ENCODE results near the gene CD3G.

CD3G gene

GRCh38 chr11:118328745-118329144 lies 15.4 kb upstream of the CD3G start:
- DNase-seq: no peak

- DNase-seq: no peak
Measured at GRCh38 chr11:118334745-118335144, 9.4 kb upstream of the CD3G start.

DNA sequence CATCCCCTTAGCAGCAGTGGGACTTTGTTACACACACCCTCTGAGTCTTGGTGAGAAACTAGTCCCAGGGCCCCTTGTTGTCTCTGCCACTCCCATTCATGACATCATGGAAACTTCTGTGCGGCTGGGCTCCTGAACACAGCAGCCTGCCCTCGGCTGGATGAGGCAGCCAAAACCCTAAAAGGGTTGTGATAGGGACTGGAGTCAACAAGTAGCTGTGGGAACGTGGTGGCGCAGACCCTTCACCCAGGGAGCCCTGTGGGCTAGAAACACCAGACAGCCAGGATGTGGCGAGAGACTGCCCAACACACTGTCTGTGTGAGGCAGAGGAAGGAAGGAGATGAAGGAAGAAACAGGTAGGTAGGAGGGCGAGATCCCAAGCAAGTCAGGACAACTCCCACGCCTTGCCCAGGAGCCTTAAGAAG lies 5.5 kb upstream of the CD3G start:
- no peak for DNase-seq

DNA sequence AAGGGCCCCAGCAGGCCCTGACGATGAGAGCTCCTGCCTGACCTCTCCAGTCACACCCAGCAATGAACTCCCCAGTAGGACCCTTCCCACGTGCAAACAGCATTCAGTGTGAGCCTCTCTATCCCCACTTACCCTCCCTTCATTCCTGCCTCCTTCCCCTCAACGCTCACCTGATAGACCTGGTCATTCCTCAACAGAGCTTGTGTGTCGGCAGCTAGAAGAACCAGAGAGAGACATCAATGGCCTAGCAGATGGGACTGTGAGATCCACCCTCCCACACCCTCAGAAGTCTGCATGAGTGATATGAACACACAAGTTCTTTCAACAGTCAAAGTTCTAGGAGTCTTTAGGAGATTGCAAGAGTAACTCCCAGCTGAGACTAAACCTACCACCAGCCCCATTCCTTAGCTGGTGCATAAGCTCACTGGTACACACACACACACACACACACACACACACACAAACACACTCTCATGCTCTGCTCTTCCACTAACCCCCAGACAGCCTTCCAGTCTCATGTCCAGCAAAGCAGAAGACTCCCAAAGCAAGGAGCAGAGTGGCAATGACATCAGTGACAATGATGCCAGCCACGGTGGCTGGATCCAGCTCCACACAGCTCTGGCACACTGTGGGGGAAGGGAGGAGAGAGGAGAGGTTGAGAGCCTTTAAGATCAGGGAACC lies 4.7 kb upstream of the CD3G start:
- DNase-seq: no peak

- DNase-seq: no peak
Measured at GRCh38 chr11:118340449-118340848, 3.7 kb upstream of the CD3G start.

DNA sequence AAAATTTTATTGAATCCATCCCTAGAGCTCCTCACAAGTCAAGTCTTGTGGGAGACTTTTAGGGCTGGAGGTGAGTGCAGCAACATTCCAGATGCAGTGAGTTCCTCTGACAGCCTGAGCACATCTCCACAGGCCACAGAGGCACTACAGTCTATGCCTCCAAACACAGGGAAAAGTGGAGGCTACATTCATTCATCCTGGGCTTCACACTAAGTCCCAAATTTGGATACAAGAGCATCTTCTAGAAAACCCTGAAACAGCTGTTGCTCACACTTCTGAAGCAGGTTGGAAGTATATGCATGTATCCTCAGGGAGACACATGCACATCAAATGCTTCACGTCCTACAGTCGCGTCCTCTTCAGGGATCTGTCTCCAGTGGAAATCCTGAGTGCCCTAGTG lies 2.9 kb upstream of the CD3G start:
- no peak for DNase-seq

DNA sequence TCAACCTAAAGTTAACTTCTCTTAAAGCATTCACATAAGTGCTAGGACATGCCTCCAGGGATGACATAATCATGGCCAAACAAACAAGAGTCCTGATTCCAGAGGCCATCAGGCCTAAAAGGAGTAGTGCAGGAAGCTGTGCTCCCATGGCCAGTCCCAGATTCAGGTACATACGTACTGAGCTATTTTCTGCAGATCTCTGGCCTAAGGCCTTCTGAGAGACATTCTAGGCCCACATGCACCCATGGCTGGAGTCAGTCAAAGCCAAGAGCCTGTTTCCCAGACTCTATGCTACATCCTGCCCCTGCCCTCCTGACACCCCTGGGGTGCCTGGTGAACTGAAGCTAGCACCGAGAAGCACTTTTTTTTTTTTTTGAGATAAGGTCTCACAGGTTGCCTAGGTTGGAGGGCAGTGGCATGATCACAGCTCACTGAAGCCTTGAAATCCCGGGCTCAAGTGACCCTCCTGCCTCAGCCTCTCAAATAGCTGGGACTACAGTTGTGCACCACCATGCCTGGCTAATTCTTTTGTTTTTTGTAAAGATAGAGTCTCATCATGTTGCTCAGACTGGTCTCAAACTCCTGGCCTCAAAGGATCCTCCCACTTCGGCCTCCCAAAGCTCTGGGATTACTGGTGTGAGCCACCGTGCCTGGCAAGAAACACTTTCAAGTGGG lies 2.2 kb upstream of the CD3G start:
- DNase-seq: no peak

DNA sequence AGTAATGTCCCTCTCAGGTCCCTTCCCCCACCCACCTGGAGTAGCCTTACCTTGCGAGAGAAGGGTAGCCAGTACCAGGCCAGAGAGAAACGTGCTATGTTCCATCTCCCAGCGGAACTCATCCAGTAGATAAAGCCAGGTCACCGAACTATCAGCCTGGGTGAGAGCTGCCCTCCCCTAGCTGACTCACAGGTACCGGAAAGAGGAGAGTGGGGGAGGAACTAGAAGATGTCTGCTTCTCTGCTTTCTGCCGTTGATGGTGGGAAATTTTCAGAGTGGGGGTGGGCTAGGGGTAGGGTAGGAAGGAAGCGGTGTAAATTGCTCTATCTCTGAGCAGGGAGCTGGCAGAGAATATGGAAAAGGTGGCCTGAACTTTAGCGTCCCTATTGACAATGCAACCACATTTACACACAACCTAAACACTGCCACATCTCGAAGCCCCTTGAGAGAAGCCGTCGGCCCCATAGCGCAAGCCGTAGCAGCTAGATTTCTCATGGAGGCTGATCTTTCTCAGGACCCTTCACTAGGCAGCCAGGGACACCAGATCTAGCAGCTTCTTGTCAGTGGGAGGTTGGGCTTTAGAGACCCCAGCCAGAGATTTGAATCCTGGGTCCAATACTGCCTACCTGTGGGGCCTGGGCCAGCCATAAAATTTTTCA lies 1.5 kb upstream of the CD3G start, which contains the start of gene CD3D:
TSS of gene CD3D (minus strand) at position 203 of the 659 bp plus-strand sequence. CDS start at position 105, 98 bp downstream.
- DNase-seq: no peak

DNA sequence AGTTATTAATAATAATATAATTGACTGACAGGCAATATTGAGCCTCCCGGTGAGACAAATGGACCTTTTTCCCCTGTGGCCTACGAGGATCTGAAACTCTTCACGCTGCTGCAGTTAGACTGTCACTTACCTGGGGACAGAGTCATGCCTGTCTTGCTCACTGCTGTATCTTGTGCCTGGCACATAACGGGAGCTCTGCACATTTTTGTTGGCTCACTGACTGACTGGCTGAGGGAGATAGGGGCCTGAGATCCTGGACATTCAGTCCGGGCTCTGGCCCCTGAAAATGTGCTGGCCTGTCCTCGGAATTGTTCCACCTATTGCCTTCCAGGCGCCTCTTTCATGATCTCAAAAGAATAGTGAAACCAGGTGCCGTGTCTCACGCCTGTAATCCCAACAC lies 896 bp upstream of the CD3G start:
- no peak for DNase-seq

DNA sequence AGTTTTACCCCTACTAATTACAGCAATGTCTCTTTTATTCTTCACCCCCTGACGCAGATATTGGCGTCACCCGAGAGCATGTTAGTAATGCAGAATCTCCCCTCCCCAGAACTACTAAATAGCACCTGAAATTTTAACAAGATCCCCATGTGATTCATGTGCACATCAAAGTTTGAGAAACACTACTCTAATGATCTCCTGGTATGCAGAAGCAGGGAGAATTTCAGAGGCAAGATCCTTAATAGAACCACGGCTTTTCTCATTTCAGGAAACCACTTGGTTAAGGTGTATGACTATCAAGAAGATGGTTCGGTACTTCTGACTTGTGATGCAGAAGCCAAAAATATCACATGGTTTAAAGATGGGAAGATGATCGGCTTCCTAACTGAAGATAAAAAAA lies 5.3 kb downstream of the CD3G start:
- no peak for DNase-seq

DNA sequence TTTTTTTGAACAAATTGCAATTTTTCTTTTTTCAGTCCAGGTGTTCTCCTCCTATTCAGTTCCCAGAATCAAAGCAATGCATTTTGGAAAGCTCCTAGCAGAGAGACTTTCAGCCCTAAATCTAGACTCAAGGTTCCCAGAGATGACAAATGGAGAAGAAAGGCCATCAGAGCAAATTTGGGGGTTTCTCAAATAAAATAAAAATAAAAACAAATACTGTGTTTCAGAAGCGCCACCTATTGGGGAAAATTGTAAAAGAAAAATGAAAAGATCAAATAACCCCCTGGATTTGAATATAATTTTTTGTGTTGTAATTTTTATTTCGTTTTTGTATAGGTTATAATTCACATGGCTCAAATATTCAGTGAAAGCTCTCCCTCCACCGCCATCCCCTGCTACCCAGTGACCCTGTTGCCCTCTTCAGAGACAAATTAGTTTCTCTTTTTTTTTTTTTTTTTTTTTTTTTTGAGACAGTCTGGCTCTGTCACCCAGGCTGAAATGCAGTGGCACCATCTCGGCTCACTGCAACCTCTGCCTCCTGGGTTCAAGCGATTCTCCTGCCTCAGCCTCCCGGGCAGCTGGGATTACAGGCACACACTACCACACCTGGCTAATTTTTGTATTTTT lies 9.1 kb downstream of the CD3G start:
- peak; percentile 29 to 84 for DNase-seq

- DNase-seq: no peak
Measured at GRCh38 chr11:118358071-118358470, 13.9 kb downstream of the CD3G start.

- peak; percentile 92 to 98 for DNase-seq
Measured at GRCh38 chr11:118359295-118359958, 15.3 kb downstream of the CD3G start, which contains the start of gene UBE4A. Gene UBE4A, plus strand, starts transcription at chr11:118359600. Its CDS starts 5,481 bp downstream, at chr11:118365081.

- DNase-seq: no peak
Measured at GRCh38 chr11:118364956-118365615, 20.9 kb downstream of the CD3G start.

GRCh38 chr11:118366287-118366686 lies 22.1 kb downstream of the CD3G start:
- no peak for DNase-seq

- DNase-seq: no peak
Measured at GRCh38 chr11:118370774-118371173, 26.6 kb downstream of the CD3G start.

- no peak for DNase-seq
Measured at GRCh38 chr11:118373263-118373662, 29.1 kb downstream of the CD3G start.

GRCh38 chr11:118373871-118374270 lies 29.7 kb downstream of the CD3G start:
- no peak for DNase-seq

- DNase-seq: no peak
Measured at GRCh38 chr11:118374729-118375128, 30.6 kb downstream of the CD3G start.

- no peak for DNase-seq
Measured at GRCh38 chr11:118375978-118376377, 31.8 kb downstream of the CD3G start.

DNA sequence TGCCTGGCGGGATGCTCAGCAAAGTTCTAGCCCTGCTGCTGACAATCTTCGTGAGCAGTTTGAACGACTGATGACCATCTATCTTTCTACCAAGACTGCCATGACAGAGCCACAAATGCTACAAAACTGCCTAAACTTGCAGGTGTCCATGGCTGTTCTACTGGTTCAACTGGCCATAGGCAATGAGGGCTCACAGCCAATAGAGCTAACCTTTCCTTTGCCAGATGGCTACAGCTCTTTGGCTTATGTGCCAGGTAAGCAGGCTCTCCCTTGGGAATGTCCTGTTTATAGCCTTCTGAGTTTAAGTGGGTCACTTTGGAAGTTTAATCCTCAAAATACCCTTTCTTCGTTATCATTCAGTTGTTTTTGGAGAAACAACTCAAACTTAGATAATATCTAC lies 35.4 kb downstream of the CD3G start:
- DNase-seq: no peak

DNA sequence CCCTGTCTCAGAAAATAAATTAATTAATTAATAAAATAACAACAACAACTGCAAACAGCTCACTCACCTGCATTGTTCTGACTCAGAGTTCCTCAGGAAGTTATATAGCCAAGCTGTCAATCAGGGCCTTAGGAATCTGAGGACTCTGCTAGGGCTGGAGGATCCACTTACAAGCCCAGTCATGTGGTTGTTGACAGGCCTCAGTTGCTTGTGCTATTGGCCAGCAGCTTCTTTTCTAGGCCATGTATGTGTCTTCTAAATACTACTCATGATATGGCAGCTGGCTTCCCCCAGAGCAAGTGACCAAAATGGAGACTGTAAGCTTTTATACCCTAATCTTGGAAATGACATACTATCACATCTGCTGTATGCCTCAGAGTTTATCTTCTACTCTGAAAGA lies 36.4 kb downstream of the CD3G start:
- DNase-seq: no peak

Data from inflammatory macrophage treated with lipopolysaccharide for 1 hour (primary cell).